Astrocyte (in vitro differentiated cells and primary cell): ENCODE data around the gene RNASEH2C.
"Not testable (repeated sequence)": the region's sequence is repeated elsewhere in the genome, so short reads cannot be mapped to it uniquely, and the experiment has no call there.

Source experiments
- EZH2 ChIP-seq: IDR thresholded peaks from 2 replicates; pipeline ENCODE4 v1.6.1; 2012; ENCODE audit warnings: mild to moderate bottlenecking, low read length, inconsistent platforms; ENCODE audit not compliant: insufficient read depth
- TF ChIP-seq, protein P1 (sequence below): IDR thresholded peaks from 2 replicates; pipeline ENCODE4 v1.5.1; 2011; ENCODE audit warnings: low read depth, mild to moderate bottlenecking, inconsistent platforms, low read length, moderate library complexity; ENCODE audit not compliant: insufficient read depth

- not testable (repeated sequence) for TF ChIP-seq EZH2
- TF ChIP-seq, protein P1, sequence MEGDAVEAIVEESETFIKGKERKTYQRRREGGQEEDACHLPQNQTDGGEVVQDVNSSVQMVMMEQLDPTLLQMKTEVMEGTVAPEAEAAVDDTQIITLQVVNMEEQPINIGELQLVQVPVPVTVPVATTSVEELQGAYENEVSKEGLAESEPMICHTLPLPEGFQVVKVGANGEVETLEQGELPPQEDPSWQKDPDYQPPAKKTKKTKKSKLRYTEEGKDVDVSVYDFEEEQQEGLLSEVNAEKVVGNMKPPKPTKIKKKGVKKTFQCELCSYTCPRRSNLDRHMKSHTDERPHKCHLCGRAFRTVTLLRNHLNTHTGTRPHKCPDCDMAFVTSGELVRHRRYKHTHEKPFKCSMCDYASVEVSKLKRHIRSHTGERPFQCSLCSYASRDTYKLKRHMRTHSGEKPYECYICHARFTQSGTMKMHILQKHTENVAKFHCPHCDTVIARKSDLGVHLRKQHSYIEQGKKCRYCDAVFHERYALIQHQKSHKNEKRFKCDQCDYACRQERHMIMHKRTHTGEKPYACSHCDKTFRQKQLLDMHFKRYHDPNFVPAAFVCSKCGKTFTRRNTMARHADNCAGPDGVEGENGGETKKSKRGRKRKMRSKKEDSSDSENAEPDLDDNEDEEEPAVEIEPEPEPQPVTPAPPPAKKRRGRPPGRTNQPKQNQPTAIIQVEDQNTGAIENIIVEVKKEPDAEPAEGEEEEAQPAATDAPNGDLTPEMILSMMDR: not testable (repeated sequence)
Measured at GRCh38 chr11:65762816-65763215, 42.2 kb upstream of the RNASEH2C start.
